G401 (cell line): ENCODE measurements around the gene P2RY4. TPM values are rescaled to one million over a fixed set of nuclear protein-coding genes. Genes with fewer than 3 reads are reported as not detected.
A peak's percentile ranks its signal among the peaks of the same experiment; 100 is the strongest.
"Not testable (repeated sequence)": the region's sequence is repeated elsewhere in the genome, so short reads cannot be mapped to it uniquely, and the experiment has no call there.

Experiments used
- DNase-seq: peaks from one replicate; pipeline ENCODE4 v3.0.0-alpha.2; 2015; ENCODE audit warnings: low spot score
- in situ Hi-C: cut with HindIII; loops from 2 replicates; pipeline ENCODE4 v1.10.0; 2016; ENCODE audit warnings: low sequenced_read_pairs, mixed read lengths
- total RNA-seq: library from RNA; depleted of rRNA; stranded (reverse); fragments of >200 nt; shearing (Covaris generic); gene quantifications from 2 replicates; pipeline ENCODE4 v1.2.3, GENCODE V29; 2014; rRNA removed

The P2RY4 gene
- total RNA-seq, result 0.20 TPM in 1 of 2 replicates, not detected in the other

DNA sequence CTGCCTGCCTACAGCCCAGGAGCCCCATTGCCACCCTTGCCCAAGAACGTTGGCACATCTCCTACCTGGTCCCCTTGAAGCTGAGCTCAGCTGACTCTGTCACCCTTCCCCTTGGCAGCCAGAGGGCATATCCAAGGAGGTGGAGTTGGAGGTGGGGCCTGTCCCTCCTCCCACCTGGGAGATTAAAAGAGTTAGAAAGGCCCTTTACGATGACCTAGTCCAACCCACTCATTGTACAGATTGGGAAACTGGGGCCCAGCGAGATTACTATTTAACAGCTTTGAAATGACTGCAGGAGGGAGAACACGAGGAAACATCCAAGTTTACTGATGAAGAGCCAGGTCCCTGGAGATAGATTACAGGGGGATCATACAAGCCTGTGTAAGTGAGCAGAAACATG is at the start of gene P2RY4:
Gene P2RY4 (minus strand): TSS at position 101 of the 400 bp plus-strand sequence. CDS start 580 bp downstream, outside the sequence.
- DNase-seq, result no peak
- in situ Hi-C loops, result no loop called here

DNA sequence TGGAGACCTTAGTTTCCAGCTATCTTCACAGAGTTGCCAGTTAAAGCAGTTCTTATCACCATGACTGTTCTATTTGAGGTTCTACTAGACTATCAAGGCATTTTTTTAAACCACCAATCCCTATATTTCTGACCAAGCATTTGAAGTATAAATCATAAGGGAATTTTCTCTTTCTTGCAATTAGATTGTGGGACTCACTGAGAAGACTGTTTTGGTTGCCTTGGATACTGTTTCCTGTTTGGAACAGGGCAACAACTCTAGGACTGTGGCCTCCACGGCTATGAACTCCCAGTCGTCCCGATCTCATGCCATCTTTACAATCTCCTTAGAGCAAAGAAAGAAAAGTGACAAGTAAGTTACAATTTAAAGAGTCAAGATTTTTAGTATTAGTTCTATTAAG is 41.7 kb upstream of the P2RY4 start:
- no peak for DNase-seq
- in situ Hi-C loops, result no loop called here

DNA sequence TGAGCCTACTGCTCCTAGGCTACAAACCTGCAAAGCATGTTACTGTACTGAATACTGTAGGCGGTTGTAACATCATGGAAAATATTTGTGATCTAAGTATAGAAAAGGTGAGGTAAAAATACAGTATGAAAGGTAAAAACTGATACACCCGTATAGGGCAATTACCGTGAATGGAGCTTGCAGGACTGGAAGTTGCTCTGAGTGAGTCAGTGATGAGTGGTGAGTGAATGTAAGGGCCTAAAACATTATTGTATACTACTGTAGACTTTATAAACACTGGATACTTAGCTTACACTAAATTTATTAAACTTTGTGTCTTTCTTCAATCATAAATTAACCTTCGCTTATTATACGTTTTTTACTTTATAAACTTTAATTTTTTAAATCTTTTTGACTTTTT is 33.6 kb upstream of the P2RY4 start:
- no peak for DNase-seq
- in situ Hi-C loops, result no loop called here

DNA sequence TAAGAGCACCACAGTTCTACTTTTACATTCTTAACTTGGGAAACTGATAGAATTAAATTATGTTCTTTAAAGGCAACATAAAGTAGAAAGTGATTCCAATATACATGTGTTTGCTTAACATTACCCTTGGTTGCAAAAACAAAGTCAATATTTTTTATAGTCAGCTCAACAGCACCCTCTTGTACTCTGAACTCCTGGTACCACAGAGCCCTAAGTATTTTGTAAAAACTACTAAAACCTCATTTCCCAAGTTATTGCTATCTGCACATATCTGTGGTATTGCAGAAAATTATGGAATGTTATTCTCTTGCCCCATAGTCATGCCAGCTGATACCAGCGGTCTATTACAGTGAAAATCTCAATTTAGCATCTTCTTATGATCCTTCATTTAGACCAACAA is 32.8 kb upstream of the P2RY4 start:
- in situ Hi-C loops, result no loop called here
- no peak for DNase-seq

DNA sequence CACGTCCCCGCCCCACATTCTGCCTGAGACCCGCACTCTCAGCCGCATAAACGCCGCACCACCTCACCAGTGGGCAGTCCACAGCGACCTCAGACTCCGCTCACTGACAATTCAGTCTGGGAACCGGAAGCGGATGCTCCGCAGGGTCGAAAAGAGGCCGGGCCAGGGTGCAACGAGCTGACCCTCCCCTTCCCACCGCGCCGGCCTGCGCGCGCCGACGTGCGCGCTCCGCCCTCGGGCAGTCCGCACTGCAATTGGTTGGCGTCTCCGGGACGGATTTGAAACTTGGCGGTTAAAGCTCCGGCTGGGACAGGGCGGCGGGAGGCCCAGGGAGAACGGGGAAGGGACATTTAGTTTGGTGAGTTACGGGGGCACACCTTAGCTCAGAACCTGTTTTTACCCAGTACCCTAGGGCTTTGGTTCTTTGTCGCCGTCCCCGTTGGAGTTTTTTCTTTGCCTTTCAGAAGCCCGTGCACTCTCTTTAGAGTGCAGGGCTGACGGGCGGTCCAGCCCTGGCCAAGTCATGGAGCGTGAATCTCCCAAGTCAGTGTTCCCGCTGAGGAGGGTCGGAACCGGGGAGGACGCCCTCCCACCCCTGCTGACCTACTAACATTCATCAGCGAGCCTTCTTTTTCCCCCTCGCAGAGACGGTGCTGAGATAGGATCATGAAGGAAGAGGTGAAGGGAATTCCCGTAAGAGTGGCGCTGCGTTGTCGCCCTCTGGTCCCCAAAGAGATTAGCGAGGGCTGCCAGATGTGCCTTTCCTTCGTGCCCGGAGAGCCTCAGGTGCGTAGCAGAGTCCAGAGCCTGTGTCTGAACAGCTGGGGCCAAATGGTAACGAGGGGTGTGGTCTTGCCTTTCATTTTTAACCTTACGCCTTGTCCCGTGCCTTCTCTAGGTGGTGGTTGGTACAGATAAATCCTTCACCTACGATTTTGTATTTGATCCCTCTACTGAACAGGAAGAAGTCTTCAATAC is 30.1 kb upstream of the P2RY4 start, which contains the start of the genes KIF4A and PDZD11:
Gene KIF4A (plus strand): TSS at position 312 of the 978 bp plus-strand sequence. CDS start 355 bp downstream, at position 667.
Gene PDZD11 (minus strand): TSS at position 135 of the 978 bp plus-strand sequence. CDS start 586 bp downstream, outside the sequence.
- in situ Hi-C loops, result no loop called here
- peak; percentile 68 for DNase-seq

DNA sequence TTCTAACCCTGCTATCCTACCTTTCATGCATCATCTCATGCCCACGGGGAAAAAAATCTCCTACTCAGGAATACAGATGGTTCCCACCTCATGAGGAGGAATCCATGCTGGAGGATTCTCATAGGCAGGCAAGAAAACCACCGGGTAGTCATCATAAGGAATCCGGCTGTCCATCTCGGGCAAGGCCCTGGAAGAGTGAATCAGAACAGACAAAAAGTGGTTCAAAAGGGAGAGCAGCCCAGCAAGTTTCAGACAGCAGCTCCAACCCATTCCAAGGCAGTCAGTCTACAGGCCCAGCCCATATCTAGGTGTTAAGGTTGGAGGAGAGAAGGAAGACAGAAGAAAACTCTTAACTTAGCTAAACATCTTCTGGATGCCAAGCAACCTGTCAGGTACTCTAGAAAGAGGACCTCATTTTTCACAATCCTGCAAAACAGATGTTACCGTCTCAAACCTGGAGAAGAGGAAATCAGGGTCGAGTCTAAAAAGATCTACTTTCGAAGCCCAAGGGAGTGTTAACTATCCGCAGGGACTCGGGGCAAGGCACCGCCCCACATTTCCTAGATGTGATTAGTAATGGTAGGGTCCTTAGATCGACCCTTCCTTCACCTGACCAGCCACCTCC is 29.3 kb upstream of the P2RY4 start:
- in situ Hi-C loops, result no loop called here

DNA sequence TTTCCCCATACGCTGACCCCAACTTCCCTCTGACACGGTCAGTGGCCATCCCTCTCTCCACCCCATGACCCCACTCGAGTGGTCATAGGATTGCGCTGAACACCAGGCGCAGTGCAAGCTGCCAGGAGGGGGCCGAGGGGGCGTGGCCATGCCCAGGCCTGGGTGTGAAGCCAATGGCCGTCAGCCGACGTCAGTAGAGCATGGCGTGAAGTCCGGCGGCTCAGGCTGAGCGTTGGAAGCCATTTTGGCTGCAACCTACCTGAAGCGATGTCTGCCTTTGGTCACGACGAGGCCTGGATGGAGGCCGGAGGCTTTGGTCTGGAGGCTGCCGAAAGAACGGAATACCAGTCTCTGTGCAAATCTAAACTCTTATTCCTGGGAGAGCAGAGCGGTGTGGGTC is 21.9 kb upstream of the P2RY4 start, which contains the start of gene RAB41:
Gene RAB41 (plus strand): TSS at position 222 of the 400 bp plus-strand sequence. CDS start 46 bp downstream, at position 268.
- in situ Hi-C loops, result no loop called here
- no peak for DNase-seq

More for the DNA sequence above, 29.3 kb upstream of the P2RY4 start:
- peak; percentile 3 for DNase-seq

DNA sequence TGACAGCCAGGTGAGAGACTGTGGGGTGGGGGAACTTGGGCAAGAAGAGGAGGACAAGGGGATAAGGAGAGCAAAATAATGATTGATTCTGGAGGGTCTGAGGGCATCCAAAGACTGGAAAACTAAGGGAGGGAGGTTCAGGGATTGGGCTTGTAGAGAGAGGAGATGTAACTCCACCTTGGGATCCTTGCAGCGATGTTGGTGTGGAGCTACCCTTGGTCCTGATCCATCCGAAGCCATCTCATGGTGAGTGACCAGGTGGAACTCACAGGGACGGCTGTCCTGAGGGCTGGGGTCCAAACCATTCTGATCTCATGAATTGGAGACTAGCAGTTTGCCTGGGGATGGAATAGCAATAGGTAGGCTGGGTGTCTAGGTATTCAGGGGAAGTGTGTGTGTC is 20.6 kb upstream of the P2RY4 start:
- in situ Hi-C loops, result no loop called here
- DNase-seq, result no peak

DNA sequence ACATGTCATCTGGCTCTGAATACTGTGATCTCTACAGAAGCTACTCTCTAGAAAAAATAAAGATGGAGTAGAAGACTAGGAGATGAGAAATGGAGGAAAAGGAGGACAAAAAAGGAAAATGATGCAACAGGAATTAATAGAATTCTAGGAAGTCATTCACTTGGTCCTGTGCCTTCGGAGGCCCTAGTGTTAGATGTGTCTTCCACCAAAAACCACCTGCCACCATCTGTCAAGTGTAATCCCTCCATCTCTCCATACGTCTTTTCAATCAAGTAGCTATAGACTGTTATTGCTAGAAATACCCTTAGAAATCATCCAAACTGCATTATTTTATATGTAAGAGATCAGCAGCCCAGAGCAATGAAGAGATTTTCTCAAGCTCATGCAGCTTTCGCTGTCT is 19.1 kb upstream of the P2RY4 start:
- DNase-seq, result no peak
- in situ Hi-C loops, result no loop called here

DNA sequence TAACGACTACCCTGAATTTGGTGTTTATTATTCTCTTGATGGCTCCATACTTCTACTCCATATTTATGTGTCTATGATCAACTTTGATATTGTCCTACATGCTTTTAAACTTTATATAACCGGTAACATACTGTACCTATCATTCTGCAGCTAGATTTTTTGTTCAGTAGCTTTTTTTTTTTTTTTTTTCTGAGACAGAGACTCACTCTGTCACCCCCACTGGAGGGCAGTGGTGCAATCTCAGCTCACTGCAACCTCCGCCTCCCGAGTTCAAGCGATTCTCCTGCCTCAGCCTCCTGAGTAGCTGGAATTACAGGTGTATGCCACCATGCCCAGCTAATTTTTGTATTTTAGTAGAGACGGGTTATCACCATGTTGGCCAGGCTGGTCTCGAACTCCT is 14.0 kb upstream of the P2RY4 start:
- in situ Hi-C loops, DNase-seq: not testable (repeated sequence)

DNA sequence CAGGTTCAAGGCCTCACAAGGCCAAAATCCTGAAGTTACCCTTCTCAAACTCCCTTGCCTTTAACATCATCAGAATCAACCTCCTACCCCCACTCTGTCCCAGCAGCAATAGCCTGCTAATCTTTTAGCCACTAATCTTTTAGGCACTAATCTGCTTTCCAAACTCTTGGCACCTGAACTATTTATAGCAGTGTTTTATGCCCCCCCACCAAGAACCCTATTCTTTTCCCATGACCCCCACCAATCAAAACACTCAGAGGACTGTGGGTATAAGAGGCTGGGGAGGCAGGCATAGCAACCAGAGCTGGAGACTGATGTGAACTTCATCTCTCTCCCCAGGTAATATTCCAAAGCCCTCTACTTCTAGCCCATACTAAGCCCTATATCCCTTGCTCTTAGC is 8.0 kb upstream of the P2RY4 start, which contains the start of gene ARR3:
Gene ARR3 (plus strand): TSS at position 301 of the 400 bp plus-strand sequence. CDS start 1,052 bp downstream, outside the sequence.
- no peak for DNase-seq
- in situ Hi-C loops, result no loop called here

DNA sequence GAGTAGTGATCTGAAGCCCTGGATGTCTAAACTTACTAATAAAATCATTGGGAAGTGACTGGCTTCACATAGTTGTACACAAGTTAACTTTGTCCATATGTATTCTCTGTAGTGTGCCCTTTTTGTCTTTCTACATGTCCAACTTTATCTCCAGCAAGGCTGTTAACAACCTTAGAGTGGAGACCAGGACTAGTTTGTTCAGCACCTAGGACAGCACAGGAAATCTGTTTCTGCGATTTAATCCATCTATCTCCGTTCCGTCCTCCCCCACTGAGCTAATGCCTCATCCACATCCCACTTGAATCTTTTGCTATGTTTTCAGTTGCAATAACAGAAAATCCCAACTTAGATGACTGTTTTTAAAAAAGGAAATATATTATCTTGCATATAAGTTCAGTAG is 4.8 kb upstream of the P2RY4 start:
- in situ Hi-C loops, result no loop called here
- no peak for DNase-seq

DNA sequence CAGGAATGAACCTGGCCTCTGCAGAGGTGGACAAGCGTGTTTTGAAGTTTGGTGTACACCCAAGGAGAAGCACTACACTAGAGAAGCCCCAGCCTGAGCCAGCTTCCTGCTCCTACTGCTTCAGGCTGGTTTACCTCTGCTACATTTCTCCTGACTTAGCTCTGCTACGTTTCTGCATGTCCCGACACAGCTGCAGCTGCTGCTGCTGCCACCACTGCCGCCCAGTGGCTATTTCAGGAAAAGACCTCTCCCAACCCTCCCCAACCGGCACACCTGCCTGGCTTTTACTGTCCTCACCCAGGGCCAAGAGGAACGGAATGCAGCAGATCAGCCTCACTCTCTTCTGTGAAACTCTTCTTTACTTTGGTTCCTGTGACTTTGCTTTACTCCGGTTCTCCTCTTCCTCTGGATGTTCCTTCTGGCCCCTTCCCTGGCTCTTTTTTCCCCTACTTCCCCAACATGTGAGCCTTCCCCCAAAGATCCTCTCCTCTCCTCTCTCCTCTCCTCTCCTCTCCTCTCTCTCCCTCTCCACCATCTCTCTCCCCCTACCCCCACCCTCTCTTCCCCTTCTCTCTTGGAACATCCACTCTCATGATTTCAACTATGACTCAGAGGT is 3.1 kb upstream of the P2RY4 start:
- in situ Hi-C loops, result no loop called here
- peak; percentile 1 for DNase-seq

DNA sequence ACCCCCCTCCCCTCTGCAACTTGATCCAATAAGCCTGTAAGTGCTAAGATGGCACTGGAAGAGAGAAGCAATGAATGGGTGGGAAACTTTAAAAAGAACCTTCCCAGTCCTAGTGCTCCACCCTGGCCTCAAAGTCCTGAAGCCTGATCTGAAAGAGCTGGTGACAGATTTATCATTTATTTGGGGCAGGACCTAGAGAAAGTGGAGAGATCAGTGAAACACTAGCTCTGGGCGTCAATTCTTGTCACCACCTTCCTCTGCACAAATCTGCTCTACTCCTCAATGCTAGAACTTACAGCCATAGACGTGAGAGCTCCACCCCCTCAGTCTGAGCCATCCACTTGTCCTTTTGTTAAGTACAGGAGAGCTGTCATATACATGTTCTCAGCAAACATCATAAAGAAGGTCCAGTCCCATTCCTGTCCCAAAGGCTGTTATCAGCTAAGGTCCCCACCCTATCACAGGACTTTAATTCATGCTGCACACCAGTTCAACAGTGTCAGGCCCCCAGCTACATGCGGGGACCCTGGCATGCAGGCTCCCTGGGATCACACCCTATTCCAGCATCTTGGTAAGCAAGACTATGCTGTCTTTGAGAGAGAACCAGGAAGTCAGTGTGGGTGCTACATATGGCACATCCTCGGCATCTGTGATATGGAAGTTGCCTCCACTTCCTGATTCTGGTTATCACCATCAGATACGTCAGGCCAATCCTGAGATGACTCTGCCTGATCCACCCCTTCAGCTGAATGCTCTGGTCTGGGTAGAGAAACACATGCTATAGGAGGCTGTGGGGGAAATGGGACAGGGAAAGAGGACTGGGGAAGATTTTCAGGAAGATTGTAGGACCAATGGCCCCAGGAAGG is 2.3 kb downstream of the P2RY4 start:
- in situ Hi-C loops, result no loop called here

DNA sequence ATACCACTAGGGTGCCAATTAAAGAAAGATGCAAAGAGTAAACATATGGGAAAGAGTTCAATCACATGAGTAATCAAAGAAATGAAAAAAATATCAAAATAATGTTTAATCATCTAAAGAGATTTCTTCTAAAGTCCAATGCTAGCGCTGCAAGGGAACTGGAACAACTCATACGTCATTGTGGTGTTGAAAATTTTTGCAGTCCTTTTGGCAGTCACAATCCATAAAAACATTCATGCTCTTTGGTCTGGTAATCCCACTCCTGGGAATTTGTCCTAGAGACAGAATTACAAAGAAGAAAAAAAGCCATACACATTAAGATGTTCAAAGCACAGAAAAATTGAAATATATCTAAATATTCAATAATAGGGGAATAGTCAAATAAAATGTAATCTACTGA is 4.6 kb downstream of the P2RY4 start:
- in situ Hi-C loops, result no loop called here
- DNase-seq, result no peak

More for the DNA sequence above, 2.3 kb downstream of the P2RY4 start:
- DNase-seq, result no peak

DNA sequence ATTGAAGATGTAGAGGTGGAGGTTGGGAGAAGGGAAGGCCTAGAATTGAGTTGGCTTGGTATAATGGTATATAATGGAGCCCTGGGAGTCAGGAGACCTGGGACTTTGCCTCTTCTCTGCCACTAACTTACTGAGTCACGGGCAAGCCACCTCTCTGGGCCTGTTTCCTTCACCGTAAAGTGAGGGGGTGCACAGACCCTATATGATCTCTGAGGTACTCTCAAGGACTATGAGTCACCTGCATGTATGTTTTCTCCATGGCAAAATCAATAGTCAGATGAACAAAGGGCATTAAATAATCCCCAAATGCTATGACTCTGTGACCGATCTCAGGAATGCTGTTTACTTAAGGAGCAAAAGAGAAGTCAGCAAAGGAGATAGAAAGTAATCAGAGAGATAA is 5.1 kb downstream of the P2RY4 start:
- DNase-seq, result no peak
- in situ Hi-C loops, result no loop called here

DNA sequence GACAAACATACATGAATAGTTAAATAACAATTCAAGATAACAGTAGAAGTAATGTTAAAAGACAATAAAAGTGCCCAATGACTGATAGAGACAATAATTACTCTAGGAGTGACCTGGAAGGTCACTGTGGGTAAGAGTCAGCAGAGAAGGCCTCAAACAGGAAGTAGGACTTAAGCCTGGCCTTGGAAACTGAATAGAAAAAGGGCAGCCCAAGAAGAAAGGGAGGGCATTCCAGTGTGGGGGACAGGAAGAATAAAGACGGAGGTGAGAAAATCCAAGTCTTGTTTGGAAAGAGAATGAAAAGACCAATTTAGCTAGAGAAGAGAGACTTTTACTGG is 6.0 kb downstream of the P2RY4 start:
- in situ Hi-C loops, result no loop called here
- no peak for DNase-seq

DNA sequence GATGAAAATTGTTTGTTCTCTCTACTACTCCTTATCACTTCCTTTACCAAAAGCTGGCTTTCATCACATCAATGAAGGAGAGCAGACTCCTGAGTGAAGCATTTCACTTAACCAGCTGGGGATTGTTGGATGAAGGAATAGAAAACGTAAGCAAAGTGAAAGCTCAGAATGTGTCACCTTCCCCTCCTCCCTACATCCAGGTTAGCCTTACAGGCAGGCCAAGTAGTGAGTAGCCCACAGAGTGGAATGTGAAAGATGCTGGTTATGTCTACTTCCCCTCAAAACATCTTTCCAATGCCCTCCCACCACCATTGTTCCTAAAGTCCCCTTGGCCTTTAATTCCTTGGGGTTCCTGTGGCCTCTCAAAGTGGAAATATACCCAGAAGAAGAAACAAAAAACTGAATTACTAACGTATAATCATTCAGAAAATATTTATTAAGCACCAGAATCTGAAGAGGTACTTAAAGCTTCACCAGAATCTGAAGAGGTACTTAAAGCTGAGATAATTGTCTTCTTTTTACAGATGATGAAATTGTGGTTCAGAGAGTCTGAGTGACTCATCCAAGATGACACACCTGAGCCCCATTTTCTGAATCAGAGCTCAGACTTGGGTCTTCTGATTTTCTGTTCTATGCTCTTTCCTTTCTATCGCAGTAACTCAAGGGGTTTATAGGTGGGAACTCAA is 6.5 kb downstream of the P2RY4 start:
- DNase-seq, result no peak
- in situ Hi-C loops, result no loop called here
